GM18517 (cell line): ENCODE data around the gene CHST10.
"Not testable (repeated sequence)": the region's sequence is repeated elsewhere in the genome, so short reads cannot be mapped to it uniquely, and the experiment has no call there.

ENCODE experiments used
- ATAC-seq: cut with Tn5 transposase; IDR thresholded peaks from one replicate; pipeline ENCODE4 v1.9.1; 2021; ENCODE audit warnings: mild to moderate bottlenecking, moderate library complexity; ENCODE audit not compliant: unreplicated experiment

Gene CHST10

GRCh38 chr2:100342466-100342865 is 75.0 kb downstream of the CHST10 start:
- not testable (repeated sequence) for ATAC-seq
